CD14-positive monocyte (primary cell): ENCODE data around the gene CYFIP2. TPM values are rescaled to one million over a fixed set of nuclear protein-coding genes. Genes with fewer than 3 reads are reported as not detected.

Experiments
- DNase-seq, 3 donors: peaks; one replicate each; pipeline ENCODE4 v3.0.0-alpha.2; 2011 to 2022
- H2AFZ ChIP-seq: 2 replicates; pipeline ENCODE4 v1.6.0; 2012; ENCODE audit warnings: mild to moderate bottlenecking, low read depth, low read length, inconsistent platforms; ENCODE audit not compliant: insufficient read depth, poor library complexity, severe bottlenecking
- H3K27ac ChIP-seq, 2 donors: 1 replicate in 1 of 2; 2 replicates in 1 of 2; pipeline ENCODE4 v1.5.1; 2012 to 2013; ENCODE audit warnings: low read length in 2 of 2, control low read depth in 1 of 2, inconsistent platforms in 1 of 2, low read depth in 1 of 2, mild to moderate bottlenecking in 1 of 2
- H3K27me3 ChIP-seq, 2 donors: one replicate each; pipeline versions ENCODE4 v1.6.0 to v1.6.1; 2011 to 2013; ENCODE audit warnings: low read length in 2 of 2; ENCODE audit not compliant: control insufficient read depth in 2 of 2, insufficient read depth in 2 of 2
- H3K36me3 ChIP-seq, 2 donors: replicated peaks in 1 of 2; 1 replicate in 1 of 2; 2 replicates in 1 of 2; pipeline versions ENCODE4 v1.5.1 to v1.6.1; 2012 to 2013; ENCODE audit warnings: low read length in 2 of 2, control low read depth in 1 of 2, inconsistent platforms in 1 of 2, mild to moderate bottlenecking in 1 of 2; ENCODE audit not compliant: insufficient read depth in 2 of 2, control insufficient read depth in 1 of 2
- H3K4me1 ChIP-seq, 2 donors: 1 replicate in 1 of 2; 2 replicates in 1 of 2; pipeline versions ENCODE4 v1.5.1 to v1.6.1; 2012 to 2013; ENCODE audit warnings: low read length in 2 of 2, control low read depth in 1 of 2, inconsistent platforms in 1 of 2, mild to moderate bottlenecking in 1 of 2, moderate library complexity in 1 of 2; ENCODE audit not compliant: insufficient read depth in 2 of 2, control insufficient read depth in 1 of 2
- H3K4me2 ChIP-seq: replicated peaks from 2 replicates; pipeline ENCODE3; 2012; ENCODE audit warnings: low read length, moderate library complexity, mild to moderate bottlenecking; ENCODE audit not compliant: poor library complexity, severe bottlenecking; ENCODE audit errors: extremely low read depth
- H3K4me3 ChIP-seq, 3 experiments: fragments of 200-600 bp in 1 of 3; sonication (generic) in 1 of 3; replicated peaks in 1 of 3; 1 replicate in 2 of 3; 2 replicates in 1 of 3; pipeline ENCODE4 v1.5.1; 2011 to 2013; ENCODE audit warnings: low read length in 3 of 3, mild to moderate bottlenecking in 3 of 3, control low read depth in 2 of 3, low read depth in 2 of 3, inconsistent platforms in 1 of 3, moderate library complexity in 1 of 3
- H3K79me2 ChIP-seq: 2 replicates; pipeline ENCODE4 v1.6.0; 2012; ENCODE audit warnings: mild to moderate bottlenecking, control low read depth, inconsistent platforms, low read length, moderate library complexity; ENCODE audit not compliant: insufficient read depth
- H3K9ac ChIP-seq: 2 replicates; pipeline ENCODE4 v1.6.0; 2017; ENCODE audit warnings: low read length, mild to moderate bottlenecking; ENCODE audit not compliant: insufficient read depth, poor library complexity, severe bottlenecking
- H3K9me3 ChIP-seq, 2 donors: replicated peaks in 1 of 2; 1 replicate in 1 of 2; 2 replicates in 1 of 2; pipeline versions ENCODE4 v1.5.1 to v1.6.1; 2012 to 2013; ENCODE audit warnings: low read length in 2 of 2, control low read depth in 1 of 2; ENCODE audit not compliant: control insufficient read depth in 1 of 2, insufficient read depth in 1 of 2
- H4K20me1 ChIP-seq: 2 replicates; pipeline ENCODE4 v1.6.0; 2012; ENCODE audit warnings: mild to moderate bottlenecking, low read length, control low read depth, moderate library complexity; ENCODE audit not compliant: insufficient read depth
- H3K27ac Mint-ChIP-seq, 7 donors: one replicate each; pipeline ENCODE4 v1.8.0; 2020; ENCODE audit warnings: mild to moderate bottlenecking in 7 of 7, mixed read lengths in 7 of 7, moderate library complexity in 6 of 7, inconsistent platforms in 2 of 7
- H3K27me3 Mint-ChIP-seq, 3 donors: one replicate each; pipeline ENCODE4 v1.8.0; 2021 to 2022; ENCODE audit warnings: low read depth in 3 of 3, mild to moderate bottlenecking in 3 of 3, mixed read lengths in 3 of 3, moderate library complexity in 3 of 3, inconsistent platforms in 1 of 3
- H3K36me3 Mint-ChIP-seq, 2 donors: one replicate each; pipeline ENCODE4 v1.8.0; 2020; ENCODE audit warnings: mixed read lengths in 2 of 2, inconsistent platforms in 1 of 2, mild to moderate bottlenecking in 1 of 2
- H3K4me1 Mint-ChIP-seq: one replicate; pipeline ENCODE4 v1.8.0; 2020; ENCODE audit warnings: mild to moderate bottlenecking, mixed read lengths
- H3K4me3 Mint-ChIP-seq, 2 donors: one replicate each; pipeline ENCODE4 v1.8.0; 2020; ENCODE audit warnings: mild to moderate bottlenecking in 2 of 2, mixed read lengths in 2 of 2, moderate library complexity in 1 of 2
- H3K9me3 Mint-ChIP-seq, 7 donors: one replicate each; pipeline ENCODE4 v1.8.0; 2020 to 2022; ENCODE audit warnings: mixed read lengths in 7 of 7, mild to moderate bottlenecking in 6 of 7, moderate library complexity in 6 of 7, inconsistent platforms in 2 of 7
- CTCF ChIP-seq: fragments of 200-600 bp; IDR thresholded peaks from one replicate; pipeline ENCODE4 v1.8.0; 2022; ENCODE audit warnings: antibody characterized with exemption, mild to moderate bottlenecking
- WGBS: methylation state at CpG from one replicate; pipeline ENCODE4 v1.1.5; 2013; ENCODE audit warnings: missing lambda C conversion rate; ENCODE audit not compliant: insufficient coverage; 5-methylcytosine and 5-hydroxymethylcytosine counted together
- intact Hi-C, 2 donors: fragments of 100-400 bp; cut with micrococcal nuclease; formaldehyde crosslinking; loops; one replicate each; pipeline versions ENCODE4 v1.15.0 to v1.15.1; 2023
- polyA plus RNA-seq, 3 donors: library from polyadenylated mRNA; depleted of rRNA in 1 of 3; unstranded in 2 of 3; stranded (reverse) in 1 of 3; fragments of 300-500 nt in 2 of 3; fragments of >200 nt in 1 of 3; fragmentation: Illumina TruSeq in 2 of 3; gene quantifications; 1 replicate in 2 of 3; 2 replicates in 1 of 3; pipeline ENCODE4 v1.2.3, GENCODE V29; 2012 to 2021

Gene CYFIP2
- polyA plus RNA-seq, 3 donors = 33.6 to 45.6 (median 36.0) TPM

GRCh38 chr5:157269165-157269671 is 3.3 kb downstream of the CYFIP2 start:
- Histone ChIP-seq H2AFZ (no peak overlapping the region), H3K79me2 (peaks cover 44% of the 10 kb centered on the region), H3K4me3 (peak overlapping the region in 1 of 3 experiments; percentile 18), H3K4me1 (peaks cover 76 to 88% of the 10 kb centered on the region in 2 donors), H3K9ac (no peak overlapping the region), H3K9me3 (no peaks in the 10 kb centered on the region), H3K36me3 (no peaks in the 10 kb centered on the region), H4K20me1 (no peaks in the 10 kb centered on the region), H3K27me3 (no peaks in the 10 kb centered on the region), H3K27ac (peak overlapping the region; percentile 61 to 90), H3K4me2 (peak overlapping the region; percentile 52)
- H3K36me3 Mint-ChIP-seq = peaks cover 12 to 19% of the 10 kb centered on the region in 2 donors
- no peak for TF ChIP-seq CTCF
- peak overlapping the region; percentile 81 to 91 (median 87) for H3K27ac Mint-ChIP-seq
- H3K9me3 Mint-ChIP-seq = peaks cover 0 to 3% (median 0%) of the 10 kb centered on the region in 7 donors
- peaks cover 75% of the 10 kb centered on the region for H3K4me1 Mint-ChIP-seq
- peak overlapping the region; percentile 24 to 65 for H3K4me3 Mint-ChIP-seq
- H3K27me3 Mint-ChIP-seq = peaks cover 3 to 15% (median 7%) of the 10 kb centered on the region in 3 donors
- intact Hi-C loops = no loop called here
- peak in 2 of 3 donors; percentile 40 to 52 for DNase-seq
- no CpG with 5 or more reads among the region's 6 CpGs for WGBS

- Mint-ChIP-seq H3K9me3 (peaks cover 0 to 3% (median 0%) of the 10 kb centered on the region in 7 donors), H3K36me3 (peaks cover 12 to 19% of the 10 kb centered on the region in 2 donors), H3K4me3 (peak overlapping the region; percentile 20 to 39), H3K27ac (peak overlapping the region; percentile 81 to 91 (median 87)), H3K4me1 (peaks cover 74% of the 10 kb centered on the region), H3K27me3 (peaks cover 1 to 15% (median 5%) of the 10 kb centered on the region in 3 donors)
- Histone ChIP-seq H3K27ac (peak overlapping the region; percentile 61 to 90), H3K27me3 (no peaks in the 10 kb centered on the region), H3K36me3 (no peaks in the 10 kb centered on the region), H3K4me1 (peaks cover 76 to 92% of the 10 kb centered on the region in 2 donors), H4K20me1 (no peaks in the 10 kb centered on the region), H3K79me2 (peaks cover 50% of the 10 kb centered on the region), H2AFZ (no peak overlapping the region), H3K4me2 (peak overlapping the region; percentile 52), H3K4me3 (peak overlapping the region in 1 of 3 experiments; percentile 18), H3K9me3 (no peaks in the 10 kb centered on the region), H3K9ac (no peak overlapping the region)
- intact Hi-C loops = no loop called here
- TF ChIP-seq CTCF = no peak
- DNase-seq = peak; percentile 58 to 70 (median 63)
- 33% methylated on average over 4 of the region's 4 CpGs for WGBS
Measured at GRCh38 chr5:157269761-157270272, 3.9 kb downstream of the CYFIP2 start.
